Ramos (cell line): ENCODE measurements around the gene SEMA3A.

ENCODE experiments used
- in situ Hi-C: fragments of 300-500 bp; cut with MboI; formaldehyde crosslinking; loops from one replicate; pipeline ENCODE4 v1.14.3; 2022; ENCODE audit warnings: low sequenced_read_pairs; ENCODE audit not compliant: unreplicated experiment

SEMA3A gene

DNA sequence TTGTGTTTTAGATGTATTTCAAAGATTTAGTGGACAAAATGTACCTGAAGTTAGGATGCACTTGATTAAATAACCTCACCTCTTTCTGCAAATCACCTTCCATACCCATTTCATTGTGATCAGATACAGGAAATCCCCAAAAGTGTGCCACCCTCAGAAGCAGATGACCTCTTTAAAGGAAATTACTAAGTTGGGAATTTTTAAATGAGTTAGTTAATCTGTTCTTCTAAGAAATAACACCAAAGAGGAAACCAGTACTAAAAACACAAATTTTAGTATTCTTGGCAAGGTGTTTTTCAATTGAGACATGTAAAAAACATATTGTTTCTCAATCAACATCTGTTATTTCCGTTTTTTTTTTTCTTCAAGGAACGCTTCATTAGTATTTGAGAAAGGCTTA, 4.6 kb upstream of the SEMA3A start:
- in situ Hi-C loops, result no loop called here

DNA sequence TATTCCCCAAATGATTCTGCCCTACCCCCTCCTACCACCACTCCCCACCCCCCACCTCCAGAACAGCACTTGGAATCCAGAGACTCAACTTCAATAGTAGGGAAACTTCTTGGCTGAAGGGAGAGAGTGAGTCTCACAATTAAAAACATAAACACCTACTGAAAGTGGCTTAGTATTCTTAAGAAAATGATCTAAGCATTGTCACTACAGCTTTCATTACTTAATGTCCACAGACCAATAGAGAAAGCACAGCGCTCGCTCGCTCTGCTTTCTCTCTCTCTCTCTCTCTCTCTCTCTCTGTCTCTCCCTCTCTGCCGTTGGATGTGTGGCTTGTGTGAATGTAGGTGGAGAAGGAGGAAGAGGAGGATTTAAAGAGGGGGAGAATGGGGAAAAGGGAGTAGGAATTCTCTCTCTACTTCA, 1.5 kb upstream of the SEMA3A start:
- in situ Hi-C loops, result no loop called here

DNA sequence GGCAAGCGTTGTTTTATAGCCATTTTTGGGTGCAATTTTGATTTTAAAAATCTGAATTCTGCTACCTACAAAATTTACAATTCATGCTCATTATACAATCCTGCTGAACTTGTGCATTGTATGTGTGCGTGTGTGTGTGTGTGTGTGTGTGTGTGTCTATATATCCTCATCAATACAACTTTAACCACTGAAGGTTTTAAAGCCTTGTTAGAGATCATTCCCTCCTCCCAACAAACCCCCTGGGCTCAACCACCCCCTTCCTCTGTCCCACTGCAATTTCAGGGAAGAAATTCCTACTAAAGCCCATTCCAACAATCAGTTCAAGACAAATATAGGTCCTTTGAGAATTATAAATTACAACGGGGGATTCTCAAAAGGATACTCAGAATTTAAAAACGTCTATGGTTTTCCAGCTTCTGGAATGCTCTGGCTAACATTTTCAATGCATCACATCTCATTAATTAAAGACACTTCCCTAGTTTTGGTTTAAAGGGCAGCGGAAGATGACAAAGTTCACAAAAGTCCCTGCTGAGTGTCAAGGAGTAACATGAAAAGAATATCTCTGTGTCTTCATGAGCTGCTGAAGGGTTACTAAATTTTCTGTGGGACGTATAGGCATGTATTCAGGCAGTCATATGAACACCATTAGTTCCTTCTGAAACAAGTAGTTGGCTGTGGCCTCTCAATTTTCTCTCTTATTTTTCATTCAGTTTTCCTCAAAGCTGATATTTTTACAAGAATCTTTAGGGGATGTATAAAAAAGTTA, 889 bp upstream of the SEMA3A start:
- in situ Hi-C loops, result no loop called here

DNA sequence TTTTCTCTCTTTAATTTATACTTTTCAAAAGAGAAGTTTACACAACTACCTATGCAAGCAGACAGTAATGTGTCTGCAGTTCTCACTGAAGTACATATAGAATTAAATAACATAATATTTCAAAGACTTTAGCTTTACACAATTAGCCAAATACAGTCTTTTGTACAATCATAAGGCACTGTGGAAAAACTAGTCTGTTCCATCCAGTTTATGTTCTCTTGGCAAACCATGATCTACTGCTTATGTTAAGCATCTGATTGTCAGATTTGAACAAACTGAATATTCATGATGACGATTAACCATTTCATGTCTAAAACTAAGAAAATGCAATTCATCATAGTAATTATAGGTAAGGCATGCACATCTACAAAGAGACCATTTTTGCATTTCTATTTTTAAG, 842 bp downstream of the SEMA3A start:
- in situ Hi-C loops, result no loop called here

GRCh38 chr7:84191842-84192241, 2.7 kb downstream of the SEMA3A start:
- in situ Hi-C loops, result no loop called here

DNA sequence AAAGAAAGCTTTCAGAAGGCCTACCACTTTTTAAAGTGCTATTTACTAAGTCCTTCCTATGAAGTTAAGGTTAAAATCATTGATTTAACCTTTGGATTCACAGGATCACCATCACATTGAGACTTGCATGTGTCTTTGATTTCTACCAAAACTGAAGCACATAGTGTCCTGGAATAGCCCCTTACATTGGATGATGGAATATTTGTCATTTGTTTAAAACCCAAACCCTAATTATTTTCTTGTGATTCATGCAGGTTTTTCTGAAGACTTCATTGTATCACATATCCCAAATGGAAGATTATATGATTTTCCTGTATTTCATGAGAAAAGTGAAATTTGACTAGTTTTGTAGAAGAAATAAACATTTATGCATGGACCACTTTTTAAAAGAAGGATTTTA, 3.3 kb downstream of the SEMA3A start:
- in situ Hi-C loops, result no loop called here

DNA sequence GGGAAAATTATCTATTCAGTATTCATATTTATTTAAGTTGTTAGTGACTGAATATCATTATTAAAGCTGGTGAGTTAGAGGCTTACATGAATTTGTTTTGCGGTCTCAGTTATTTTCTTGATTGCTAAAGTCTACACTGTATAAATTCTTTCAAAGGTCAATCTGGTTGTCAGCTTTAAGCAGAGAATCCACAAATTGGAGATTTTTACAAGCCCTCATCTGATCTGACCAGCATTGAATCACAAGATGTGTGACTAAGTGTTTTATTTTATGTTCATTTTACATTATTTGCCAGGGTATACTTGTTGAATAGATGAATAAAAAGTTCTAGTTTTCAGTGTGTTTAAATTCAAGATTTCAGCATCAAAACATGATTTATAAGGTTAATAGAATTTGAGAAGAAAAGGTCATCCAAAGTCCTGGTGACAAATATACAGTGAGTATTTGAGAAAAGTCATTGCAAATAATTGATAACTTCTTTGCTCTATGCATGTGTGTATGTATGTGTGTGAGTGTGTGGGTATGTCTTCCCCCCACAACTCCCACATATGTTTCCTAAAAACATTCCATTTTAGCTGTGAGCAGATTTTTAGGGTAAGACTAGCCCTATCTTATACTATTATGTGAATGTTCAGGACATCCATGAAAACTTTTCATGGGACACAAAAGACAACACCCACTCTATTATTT, 4.4 kb downstream of the SEMA3A start:
- in situ Hi-C loops, result no loop called here

GRCh38 chr7:84188786-84189405, 5.7 kb downstream of the SEMA3A start:
- in situ Hi-C loops, result no loop called here

GRCh38 chr7:84187813-84188510, 6.6 kb downstream of the SEMA3A start:
- in situ Hi-C loops, result no loop called here

DNA sequence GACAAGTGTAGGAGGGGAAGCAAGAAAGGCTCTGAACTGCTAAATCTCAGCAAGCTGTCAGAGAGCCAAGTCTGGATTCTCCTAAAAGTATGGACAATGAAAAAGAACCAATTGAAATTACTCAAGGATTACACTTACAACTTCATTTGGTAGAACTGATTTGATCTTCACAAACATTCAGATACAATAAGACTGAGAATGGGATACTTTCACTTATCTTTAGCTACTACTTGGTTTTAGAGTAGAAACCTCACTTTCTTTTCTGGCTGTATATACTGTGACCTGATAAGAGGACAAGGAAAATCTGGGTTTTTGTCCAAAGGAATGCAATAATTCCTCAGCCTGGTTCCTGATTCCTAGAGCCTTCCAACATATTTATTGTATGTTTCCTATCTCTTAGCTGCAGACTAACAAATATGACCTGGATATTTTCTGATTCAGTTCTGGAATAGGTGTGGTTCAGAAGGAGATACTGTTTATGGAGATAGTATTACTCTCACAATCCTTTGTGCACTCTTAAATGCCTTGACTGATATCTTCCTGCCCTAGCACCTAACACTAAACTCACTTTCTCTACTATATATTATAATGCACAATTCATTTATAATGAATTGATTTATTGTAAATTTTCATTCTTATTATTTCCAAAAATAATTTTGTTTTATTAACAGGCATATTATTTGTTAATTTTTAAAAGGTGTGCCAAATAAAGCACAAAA, 7.3 kb downstream of the SEMA3A start:
- in situ Hi-C loops, result no loop called here

GRCh38 chr7:84183741-84184140, 10.8 kb downstream of the SEMA3A start:
- in situ Hi-C loops, result no loop called here

- in situ Hi-C loops, result no loop called here
Measured at GRCh38 chr7:84182301-84182700, 12.3 kb downstream of the SEMA3A start.

DNA sequence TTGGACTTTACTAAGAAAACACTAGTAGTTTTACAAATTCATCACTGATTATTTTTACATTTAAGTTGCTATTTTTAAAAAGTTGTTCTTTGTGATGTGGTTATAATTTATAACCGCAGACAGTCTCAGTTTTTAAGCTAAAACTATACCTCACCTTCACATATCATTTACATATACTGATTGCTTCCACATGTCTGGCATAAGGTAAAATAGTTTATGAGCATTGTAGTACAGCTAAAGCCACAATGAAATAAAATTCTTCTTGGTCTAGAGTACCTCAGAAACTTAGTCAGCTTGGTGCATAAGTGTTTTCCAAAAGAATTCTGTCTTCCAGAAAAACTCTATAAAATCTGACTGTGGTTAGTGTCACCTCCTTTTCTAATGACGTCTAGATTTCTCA, 13.0 kb downstream of the SEMA3A start:
- in situ Hi-C loops, result no loop called here

DNA sequence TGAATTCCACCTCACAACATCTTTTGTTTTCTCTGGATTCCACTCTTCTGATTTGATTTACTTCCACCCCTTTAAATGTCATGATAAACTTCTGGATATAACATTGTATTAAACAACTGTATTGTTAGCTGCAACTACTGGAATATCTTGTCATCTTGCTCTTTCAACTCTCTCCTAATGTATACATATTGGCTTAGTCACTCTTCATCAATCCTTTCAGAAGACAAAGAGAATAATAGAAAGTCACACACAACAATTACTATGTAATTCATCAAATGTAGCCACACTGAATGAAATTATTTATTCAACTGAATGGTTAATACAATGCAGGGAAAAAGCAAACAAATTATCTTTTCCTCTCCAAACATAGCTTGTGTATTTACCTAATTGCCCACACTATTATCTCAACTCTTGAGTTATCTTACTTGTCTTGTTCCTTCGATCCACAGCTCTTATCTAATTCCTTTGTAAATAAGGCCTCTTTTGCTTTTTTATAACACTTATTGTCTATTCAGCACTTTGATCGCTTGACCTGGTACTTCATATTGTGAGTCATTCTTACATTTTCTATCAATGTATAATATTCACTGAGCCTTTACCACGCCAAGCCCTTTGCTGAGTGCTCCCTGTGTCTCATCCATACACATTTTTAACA, 16.7 kb downstream of the SEMA3A start:
- in situ Hi-C loops, result no loop called here

GRCh38 chr7:84176716-84177115, 17.9 kb downstream of the SEMA3A start:
- in situ Hi-C loops, result no loop called here

DNA sequence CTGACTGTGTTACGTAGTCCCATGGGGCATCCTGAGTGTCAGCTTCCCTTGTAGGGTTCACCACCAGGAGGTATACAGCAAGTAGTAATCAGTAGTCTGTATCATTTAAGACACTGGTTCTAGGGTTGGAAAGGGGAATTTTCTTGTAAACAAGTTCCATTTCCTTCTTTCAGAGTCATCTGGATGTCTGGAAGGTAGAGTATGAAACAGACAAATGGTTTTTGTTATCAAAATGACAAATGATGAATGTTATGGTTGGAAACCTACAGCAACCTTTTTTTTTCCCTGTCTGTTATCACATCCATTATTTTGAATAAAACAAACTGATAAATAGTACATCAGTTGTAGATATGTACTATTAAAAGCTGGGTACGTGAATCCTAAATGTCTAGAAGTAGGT, 19.1 kb downstream of the SEMA3A start:
- in situ Hi-C loops, result no loop called here

DNA sequence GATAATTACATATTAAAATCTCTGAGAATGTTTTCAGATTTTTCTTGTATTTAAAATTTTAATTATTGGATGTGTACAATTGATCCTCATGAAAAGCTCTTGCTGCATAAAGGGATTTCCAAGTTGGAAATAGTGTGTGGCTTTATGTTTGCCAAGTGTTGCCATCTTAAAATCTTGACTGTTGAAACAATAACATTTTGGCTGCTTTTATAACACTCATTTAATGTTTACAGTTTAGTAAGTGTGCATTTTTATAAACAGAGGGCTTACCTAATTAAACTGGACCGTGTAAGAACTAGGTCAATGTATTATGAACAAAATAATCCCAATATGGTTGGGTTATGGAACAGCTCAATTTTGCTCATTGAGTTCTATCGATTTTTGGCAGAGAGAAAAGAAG, 23.9 kb downstream of the SEMA3A start:
- in situ Hi-C loops, result no loop called here

DNA sequence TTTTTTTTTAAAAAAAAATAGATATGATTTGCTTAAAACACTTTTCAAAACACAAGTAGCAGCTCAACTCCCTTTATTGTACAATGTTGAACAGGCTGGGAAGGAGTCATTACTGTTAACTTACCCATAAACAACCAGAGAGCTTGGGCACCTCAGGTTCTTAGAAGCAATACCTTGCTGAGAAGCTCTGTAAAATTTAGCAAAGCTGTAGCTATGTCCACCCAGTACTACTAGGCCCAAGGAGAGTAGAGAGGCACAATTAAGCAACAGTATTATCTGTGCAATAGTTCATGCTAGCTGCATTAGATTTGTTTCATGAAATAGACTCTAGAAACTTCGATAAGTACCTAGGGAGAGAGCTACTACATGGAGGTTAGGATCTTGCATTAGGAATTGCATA, 32.0 kb downstream of the SEMA3A start:
- in situ Hi-C loops, result no loop called here

DNA sequence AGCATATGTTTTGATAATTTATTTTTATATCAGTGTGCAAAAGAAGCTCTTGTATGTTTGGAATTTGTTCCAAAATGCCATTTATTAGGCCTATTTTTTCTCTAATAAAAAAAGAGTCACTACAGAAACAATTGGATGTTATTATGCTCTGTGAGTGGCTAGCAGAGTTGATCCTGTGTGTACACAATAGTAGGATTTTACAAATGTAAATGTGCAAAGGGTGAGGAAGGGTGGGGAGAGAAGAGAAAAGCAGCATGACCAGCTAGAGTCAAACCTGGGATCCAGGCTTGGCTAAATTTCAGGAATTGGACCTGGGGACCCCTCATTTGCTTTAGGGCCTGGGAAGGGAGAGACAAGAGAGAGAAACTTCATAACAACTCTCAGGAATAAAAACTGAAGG, 32.5 kb downstream of the SEMA3A start:
- in situ Hi-C loops, result no loop called here

DNA sequence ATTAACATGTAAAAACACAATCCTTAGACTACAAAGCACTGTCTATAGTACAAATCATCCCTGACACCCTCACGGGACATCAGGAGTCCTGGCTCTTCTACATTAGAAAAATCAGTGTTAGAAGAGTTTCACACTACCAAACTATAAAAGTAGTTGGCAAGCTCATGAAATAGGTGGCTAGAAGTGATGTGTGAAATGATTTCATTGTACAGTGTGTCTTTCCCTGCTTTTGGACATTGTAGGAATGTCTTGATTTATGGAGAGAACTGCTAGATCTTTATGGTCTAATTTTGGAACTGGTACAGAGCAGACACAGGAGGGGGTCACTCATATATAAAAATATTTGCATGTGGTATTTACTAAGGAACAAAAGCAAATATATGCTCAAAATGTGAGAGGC, 33.2 kb downstream of the SEMA3A start:
- in situ Hi-C loops, result no loop called here
